OCI-LY3 (cell line): ENCODE results near the gene TOP1.

ENCODE experiments used
- EZH2phosphoT487 ChIP-seq: fragments of 200-600 bp; shearing (Covaris generic); IDR thresholded peaks from 2 replicates; pipeline ENCODE4 v1.6.1; 2018; ENCODE audit warnings: antibody characterized with exemption, mixed run types, low read depth
- TF ChIP-seq, protein P1 (sequence below): fragments of 200-600, 300-600 bp; sonication (generic); IDR thresholded peaks from 2 replicates; pipeline ENCODE4 v1.5.1; 2014; ENCODE audit warnings: antibody characterized with exemption, low read length, low read depth

DNA sequence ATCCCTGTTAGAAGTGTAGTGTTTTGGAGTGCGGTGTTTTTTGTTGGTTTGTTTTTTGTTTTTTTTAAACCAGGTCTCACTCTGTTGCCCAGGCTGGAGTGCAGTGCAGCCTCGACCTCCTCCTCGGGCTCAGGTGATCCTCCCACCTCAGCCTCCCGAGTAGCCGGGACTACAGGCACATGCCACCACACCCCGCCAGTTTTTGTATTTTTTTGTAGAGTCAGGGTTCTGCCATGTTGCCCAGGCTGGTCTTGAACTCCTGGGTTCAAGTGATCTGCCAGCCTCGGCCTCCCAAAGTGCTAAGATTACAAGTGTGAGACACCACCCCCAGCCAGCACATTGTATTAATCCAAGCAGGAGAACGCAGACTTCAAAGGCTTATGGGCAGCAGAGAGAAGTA, 1.3 kb upstream of the TOP1 start:
- TF ChIP-seq, protein P1, sequence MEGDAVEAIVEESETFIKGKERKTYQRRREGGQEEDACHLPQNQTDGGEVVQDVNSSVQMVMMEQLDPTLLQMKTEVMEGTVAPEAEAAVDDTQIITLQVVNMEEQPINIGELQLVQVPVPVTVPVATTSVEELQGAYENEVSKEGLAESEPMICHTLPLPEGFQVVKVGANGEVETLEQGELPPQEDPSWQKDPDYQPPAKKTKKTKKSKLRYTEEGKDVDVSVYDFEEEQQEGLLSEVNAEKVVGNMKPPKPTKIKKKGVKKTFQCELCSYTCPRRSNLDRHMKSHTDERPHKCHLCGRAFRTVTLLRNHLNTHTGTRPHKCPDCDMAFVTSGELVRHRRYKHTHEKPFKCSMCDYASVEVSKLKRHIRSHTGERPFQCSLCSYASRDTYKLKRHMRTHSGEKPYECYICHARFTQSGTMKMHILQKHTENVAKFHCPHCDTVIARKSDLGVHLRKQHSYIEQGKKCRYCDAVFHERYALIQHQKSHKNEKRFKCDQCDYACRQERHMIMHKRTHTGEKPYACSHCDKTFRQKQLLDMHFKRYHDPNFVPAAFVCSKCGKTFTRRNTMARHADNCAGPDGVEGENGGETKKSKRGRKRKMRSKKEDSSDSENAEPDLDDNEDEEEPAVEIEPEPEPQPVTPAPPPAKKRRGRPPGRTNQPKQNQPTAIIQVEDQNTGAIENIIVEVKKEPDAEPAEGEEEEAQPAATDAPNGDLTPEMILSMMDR, result no peak
- no peak for TF ChIP-seq EZH2phosphoT487
